HG03103 (cell line): ENCODE results near the gene CD4.
"Not testable (repeated sequence)": the region's sequence is repeated elsewhere in the genome, so short reads cannot be mapped to it uniquely, and the experiment has no call there.

Experiments used
- ATAC-seq: cut with Tn5 transposase; IDR thresholded peaks from one replicate; pipeline ENCODE4 v1.9.1; 2021; ENCODE audit warnings: low read depth; ENCODE audit not compliant: unreplicated experiment

The CD4 gene

DNA sequence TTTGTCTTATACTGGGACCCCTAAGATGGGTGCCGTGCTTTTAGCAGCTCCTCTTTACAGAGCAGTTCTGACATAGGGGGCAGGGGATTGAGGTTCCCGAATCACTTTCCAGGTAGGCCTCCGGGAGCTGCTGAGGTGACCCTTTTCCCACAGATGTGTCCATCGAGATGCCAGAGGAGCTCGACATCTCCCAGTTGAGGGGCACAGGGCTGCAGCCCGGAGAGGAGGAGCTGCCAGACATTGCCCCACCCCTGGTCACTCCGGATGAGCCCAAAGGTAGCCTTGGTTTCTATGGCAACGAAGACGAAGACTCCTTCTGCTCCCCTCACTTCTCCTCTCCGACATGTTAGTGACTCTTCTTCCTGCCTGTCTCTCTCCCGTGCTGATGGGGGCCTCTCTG, 73.7 kb downstream of the CD4 start:
- ATAC-seq = no peak

DNA sequence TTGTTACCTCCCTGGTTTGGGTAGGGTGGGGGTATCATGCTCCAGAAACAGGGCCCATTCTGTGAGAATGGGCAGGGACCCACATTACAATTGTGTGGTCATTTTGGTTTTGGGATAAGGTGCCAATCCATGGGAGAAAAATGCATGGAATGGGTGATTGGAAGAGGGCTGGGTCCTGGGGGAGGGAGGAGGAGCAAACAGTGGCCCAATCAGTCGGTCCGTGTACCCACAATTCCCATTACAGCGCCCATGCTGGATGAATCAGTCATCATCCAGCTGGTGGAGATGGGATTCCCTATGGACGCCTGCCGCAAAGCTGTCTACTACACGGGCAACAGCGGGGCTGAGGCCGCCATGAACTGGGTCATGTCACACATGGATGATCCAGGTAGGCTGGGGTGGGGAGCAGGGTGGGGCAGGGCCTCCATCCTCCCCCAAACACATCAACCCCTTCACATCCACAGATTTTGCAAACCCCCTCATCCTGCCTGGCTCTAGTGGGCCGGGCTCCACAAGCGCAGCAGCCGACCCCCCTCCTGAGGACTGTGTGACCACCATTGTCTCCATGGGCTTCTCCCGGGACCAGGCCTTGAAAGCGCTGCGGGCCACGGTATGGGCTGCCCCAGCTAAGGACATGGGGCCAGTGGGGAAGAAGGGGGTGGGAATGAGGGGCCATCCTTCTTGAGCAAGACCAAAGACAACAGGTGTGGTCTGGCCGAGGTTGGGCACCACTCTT, 74.4 kb downstream of the CD4 start:
- ATAC-seq = no peak

DNA sequence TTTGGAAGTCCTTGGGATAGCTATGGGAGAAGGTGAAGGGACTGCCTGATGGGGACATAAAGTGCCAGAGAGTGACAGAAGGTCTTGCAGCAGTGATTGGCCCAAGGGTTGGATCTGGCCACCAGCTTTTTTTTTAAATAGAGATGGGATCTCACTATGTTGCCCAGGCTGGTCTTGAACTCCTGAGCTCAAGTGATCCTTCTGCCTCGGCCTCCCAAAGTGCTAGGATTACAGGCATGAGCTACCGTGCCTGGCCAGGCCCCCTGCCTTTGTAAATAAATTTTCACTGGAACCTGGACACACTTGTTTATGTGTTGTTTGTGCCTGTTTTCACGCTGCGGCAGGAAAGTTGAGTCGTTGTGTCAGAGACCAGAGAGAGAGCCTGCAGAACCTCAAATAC, 76.0 kb downstream of the CD4 start:
- ATAC-seq = not testable (repeated sequence)

DNA sequence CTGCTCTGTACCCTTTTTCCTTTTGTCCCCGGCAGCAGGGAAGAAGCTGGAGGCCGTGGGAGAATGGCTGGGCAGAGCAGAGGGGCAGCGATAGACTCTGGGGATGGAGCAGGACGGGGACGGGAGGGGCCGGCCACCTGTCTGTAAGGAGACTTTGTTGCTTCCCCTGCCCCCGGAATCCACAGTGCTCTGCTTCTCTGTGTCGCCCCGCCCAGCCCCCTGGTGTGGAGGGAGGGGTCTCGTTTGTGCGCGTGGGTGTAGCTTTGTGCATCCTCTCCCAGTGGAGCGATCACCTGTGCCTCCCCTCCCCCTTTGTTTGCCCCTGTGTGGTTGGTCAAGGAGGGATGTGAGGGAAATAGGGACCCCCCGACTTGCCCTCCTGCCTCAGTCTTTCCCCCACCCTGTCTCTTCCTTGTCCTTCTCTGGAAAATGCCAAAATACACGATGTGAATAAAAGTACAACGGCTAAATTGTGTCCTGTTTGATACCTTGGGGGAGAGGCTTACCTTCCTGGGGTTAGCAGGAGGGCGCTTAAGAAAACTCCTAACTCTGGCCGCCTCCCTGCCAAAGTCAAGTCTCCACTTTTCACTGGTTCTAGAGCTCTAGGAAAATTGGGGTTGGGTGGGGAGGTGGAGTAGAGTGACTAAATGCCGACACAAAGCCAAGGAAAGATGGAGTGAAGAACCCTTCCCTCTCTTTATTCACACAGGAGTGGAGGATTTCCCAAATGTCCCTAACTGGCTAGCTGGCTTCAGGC, 77.0 kb downstream of the CD4 start:
- ATAC-seq = no peak

DNA sequence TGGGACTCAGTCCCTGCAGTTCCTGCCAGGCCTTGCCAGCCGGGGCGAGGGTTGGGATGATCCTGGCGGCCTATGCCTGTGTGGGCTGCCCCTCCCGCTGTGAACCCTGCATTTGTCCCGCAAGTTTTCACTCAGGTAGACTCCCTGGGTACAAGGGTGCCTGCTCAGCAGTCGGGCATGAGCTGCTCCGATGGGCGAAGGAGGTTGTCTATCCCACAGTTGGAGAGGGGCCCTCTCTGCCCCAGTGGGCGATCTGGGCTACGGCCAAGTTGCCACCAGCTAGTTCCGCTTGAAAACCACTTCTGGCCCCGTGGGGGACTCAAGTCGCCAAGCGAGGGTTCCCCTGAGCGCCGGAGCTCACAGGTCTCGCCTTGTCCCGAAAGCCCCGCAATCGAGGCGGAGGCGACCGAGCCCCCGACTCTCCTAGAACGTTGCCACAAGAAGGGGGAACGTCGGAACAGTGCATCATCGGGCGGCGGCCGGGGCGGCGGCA, 77.6 kb downstream of the CD4 start:
- ATAC-seq = no peak

- ATAC-seq = peak; percentile 39
These were observed 78.3 kb downstream of the CD4 start, which contains the start of gene TPI1 for GRCh38 chr12:6867413-6868210. Gene TPI1, plus strand, starts transcription at chr12:6867531. Its CDS starts 36 bp downstream, at chr12:6867567.

DNA sequence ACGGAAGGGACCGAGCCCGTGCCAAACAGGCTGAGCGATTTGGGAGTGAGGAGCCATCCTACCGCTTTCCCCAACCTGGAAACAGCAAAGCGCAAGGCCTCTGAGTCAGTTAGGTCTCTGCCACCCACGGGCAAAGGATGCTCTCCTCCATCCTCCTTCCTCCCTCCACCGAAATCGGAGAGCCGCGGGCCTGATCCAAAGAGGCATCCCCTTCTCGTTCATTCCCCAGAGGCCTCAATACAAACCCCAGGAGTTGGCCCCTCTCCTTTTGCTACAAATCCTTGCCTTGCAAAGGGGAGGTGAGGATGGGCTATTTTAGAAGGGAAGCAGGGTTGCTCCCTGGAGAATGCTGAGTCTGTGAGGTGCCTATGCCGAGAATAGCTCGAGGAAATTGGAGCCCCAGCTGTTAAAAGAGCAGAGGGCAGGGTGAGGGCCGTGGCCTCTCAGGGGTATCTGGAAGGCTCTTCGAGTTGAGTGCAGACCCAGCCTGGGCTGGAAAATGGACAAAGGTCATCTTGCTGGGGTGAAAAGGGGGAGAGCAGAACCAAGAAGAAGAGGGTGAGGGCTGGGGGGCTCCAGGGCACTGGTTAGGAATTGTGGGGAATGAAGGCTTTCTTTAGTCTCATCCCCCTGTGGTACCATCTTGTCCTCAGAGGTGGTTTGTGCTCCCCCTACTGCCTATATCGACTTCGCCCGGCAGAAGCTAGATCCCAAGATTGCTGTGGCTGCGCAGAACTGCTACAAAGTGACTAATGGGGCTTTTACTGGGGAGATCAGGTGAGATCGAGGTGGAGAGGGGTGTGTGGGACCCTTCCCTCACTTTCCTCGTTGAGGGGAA, 79.1 kb downstream of the CD4 start:
- ATAC-seq = no peak

DNA sequence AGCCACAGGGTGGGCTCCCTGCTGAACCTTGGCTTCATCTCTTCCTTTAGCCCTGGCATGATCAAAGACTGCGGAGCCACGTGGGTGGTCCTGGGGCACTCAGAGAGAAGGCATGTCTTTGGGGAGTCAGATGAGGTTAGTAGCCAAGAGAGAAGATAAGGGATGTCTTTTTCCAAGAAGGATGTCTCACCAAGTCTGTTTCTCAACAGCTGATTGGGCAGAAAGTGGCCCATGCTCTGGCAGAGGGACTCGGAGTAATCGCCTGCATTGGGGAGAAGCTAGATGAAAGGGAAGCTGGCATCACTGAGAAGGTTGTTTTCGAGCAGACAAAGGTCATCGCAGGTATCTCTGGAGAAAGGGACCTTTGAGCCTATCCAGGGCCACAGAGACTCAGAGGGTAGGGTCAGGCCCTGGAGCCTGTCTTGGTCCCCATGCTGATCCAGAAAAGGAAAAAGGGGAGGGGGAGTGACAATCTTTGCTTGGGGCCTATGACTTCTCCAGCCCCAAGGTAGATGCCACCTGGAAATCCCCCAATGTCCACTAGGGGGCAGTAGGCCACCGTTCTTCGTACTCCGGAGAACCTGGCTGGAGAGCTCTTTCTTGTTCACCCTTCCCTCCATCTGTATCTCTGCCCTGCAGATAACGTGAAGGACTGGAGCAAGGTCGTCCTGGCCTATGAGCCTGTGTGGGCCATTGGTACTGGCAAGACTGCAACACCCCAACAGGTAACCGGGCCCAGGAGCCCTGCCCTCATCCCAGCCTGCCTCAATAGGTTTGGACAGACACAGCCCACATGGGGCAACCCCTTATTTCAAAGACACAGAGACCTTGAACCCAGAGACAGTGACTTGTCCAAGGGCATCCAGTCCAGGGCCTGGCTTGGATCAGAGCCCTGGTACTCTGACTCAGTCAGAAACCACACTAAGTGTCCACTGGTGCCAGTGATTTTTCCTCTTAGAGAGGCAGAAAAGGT, 80.0 kb downstream of the CD4 start:
- no peak for ATAC-seq

GRCh38 chr12:6870304-6870703, 81.0 kb downstream of the CD4 start:
- ATAC-seq = not testable (repeated sequence)
